PC-3 (cell line): ENCODE results near the gene TMSB4X. TPM values are rescaled to one million over a fixed set of nuclear protein-coding genes. Genes with fewer than 3 reads are reported as not detected.

Source experiments
- ATAC-seq: fragments of 200-7000 bp; cut with Tn5 transposase; 2 replicates; pipeline ENCODE4 v1.9.1; 2020; ENCODE audit warnings: mild to moderate bottlenecking, moderate library complexity
- BruUV-seq: library from RNA; stranded (reverse); fragments of 400-500 nt; replicated peaks from 2 replicates; lab custom pipeline; 2021; lab: Mats Ljungman, UMichigan
- CTCF ChIA-PET: fragments of 300-600 bp; sonication (Branson Sonifier 250); formaldehyde crosslinking; loops from one replicate; lab custom pipeline; 2022; ENCODE audit warnings: antibody characterized with exemption; lab: Charles Lee
- POLR2A ChIA-PET: fragments of 300-600 bp; sonication (Branson Sonifier 250); formaldehyde crosslinking; loops from one replicate; lab custom pipeline; 2022; ENCODE audit warnings: antibody characterized with exemption; ENCODE audit not compliant: unreplicated experiment; lab: Charles Lee
- DNase-seq: peaks from one replicate; pipeline ENCODE4 v3.0.0-alpha.2; 2015
- H2AFZ ChIP-seq: fragments of 300-600 bp; sonication (generic); 2 replicates; pipeline ENCODE4 v1.6.0; 2016; ENCODE audit warnings: antibody characterized with exemption, low read length
- H3F3A ChIP-seq: fragments of 300-600 bp; sonication (generic); one replicate; pipeline ENCODE4 v1.6.0; 2017; ENCODE audit warnings: antibody characterized with exemption, low read length, control low read depth, mild to moderate bottlenecking; ENCODE audit not compliant: unreplicated experiment
- H3K27ac ChIP-seq: fragments of 300-600 bp; sonication (generic); 2 replicates; pipeline ENCODE4 v1.5.1; 2016; ENCODE audit warnings: mild to moderate bottlenecking, low read length
- H3K27me3 ChIP-seq: fragments of 300-600 bp; sonication (generic); 2 replicates; pipeline ENCODE4 v1.6.1; 2016; ENCODE audit warnings: low read length, mixed read lengths
- H3K36me3 ChIP-seq: fragments of 300-600 bp; sonication (generic); 2 replicates; pipeline ENCODE4 v1.6.1; 2016; ENCODE audit warnings: low read depth, mixed run types, low read length, mixed read lengths
- H3K4me1 ChIP-seq: fragments of 300-600 bp; sonication (generic); 2 replicates; pipeline ENCODE4 v1.5.1; 2016; ENCODE audit warnings: low read length; ENCODE audit not compliant: insufficient read depth
- H3K4me2 ChIP-seq: fragments of 300-600 bp; sonication (generic); 2 replicates; pipeline ENCODE4 v1.6.0; 2016; ENCODE audit warnings: low read length
- H3K4me3 ChIP-seq: fragments of 300-600 bp; sonication (generic); 2 replicates; pipeline ENCODE4 v1.5.1; 2016; ENCODE audit warnings: mild to moderate bottlenecking, low read length, mixed read lengths
- H3K79me2 ChIP-seq: fragments of 300-600 bp; sonication (generic); 2 replicates; pipeline ENCODE4 v1.6.1; 2017; ENCODE audit warnings: low read length, mixed read lengths
- H3K9ac ChIP-seq: fragments of 300-600 bp; sonication (generic); 2 replicates; pipeline ENCODE4 v1.6.0; 2016; ENCODE audit warnings: mild to moderate bottlenecking, low read length
- H3K9me2 ChIP-seq: fragments of 300-600 bp; sonication (generic); replicated peaks from 2 replicates; pipeline ENCODE4 v1.6.1; 2016; ENCODE audit warnings: mixed run types, low read length, mixed read lengths
- H3K9me3 ChIP-seq: fragments of 300-600 bp; sonication (generic); 2 replicates; pipeline ENCODE4 v1.6.1; 2016; ENCODE audit warnings: low read length, mixed read lengths
- H4K20me1 ChIP-seq: fragments of 300-600 bp; sonication (generic); 2 replicates; pipeline ENCODE4 v1.6.1; 2016; ENCODE audit warnings: low read length, mixed read lengths
- EZH2 ChIP-seq: fragments of 300-600 bp; sonication (generic); IDR thresholded peaks from one replicate; pipeline ENCODE4 v1.6.1; 2017; ENCODE audit warnings: antibody characterized with exemption, mild to moderate bottlenecking, low read length; ENCODE audit not compliant: unreplicated experiment
- EZH2phosphoT487 ChIP-seq: fragments of 300-600 bp; sonication (generic); IDR thresholded peaks from 2 replicates; pipeline ENCODE4 v1.6.1; 2018; ENCODE audit warnings: mild to moderate bottlenecking, antibody characterized with exemption, low read length, borderline replicate concordance
- intact Hi-C: fragments of 100-400 bp; cut with micrococcal nuclease; formaldehyde crosslinking; loops from 2 replicates; pipeline ENCODE4 v1.9.0; 2023
- total RNA-seq: library from RNA; depleted of rRNA; stranded (reverse); fragments of >200 nt; gene quantifications from 2 replicates; pipeline ENCODE4 v1.2.3, GENCODE V29; 2014
- TF ChIP-seq, protein P1 (sequence below): fragments of 300-600 bp; sonication (generic); conservative IDR thresholded peaks from 2 replicates; pipeline ENCODE4 v1.5.1; 2017; ENCODE audit warnings: antibody characterized with exemption, low read depth, mild to moderate bottlenecking, low read length

Gene TMSB4X
- total RNA-seq, 1 experiment from 2014 or later, result 2,159 TPM

DNA sequence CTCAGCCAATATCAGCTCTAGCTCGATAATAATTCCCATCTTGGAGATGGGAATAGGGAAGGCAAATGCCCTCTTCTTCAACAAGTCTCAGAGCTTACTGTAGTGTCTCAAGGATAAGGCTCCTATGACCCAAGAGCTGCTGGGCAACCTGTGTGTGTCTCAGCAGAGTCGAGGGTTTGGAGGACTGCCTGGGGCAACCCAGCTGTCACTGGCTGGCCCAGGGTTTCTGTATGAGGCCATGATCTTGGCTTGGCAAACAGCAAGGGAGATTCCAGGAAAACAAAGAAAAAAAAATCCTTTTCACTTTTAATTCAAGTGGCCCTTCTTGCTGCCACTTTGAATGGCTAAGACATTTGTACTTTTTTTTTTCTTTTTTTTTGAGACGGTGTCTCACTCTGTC is 34.4 kb downstream of the TMSB4X start:
- POLR2A ChIA-PET, result no interaction called here
- Histone ChIP-seq H3K36me3 (no peaks in the 10 kb centered on the region), H3F3A (no peaks in the 10 kb centered on the region), H4K20me1 (no peaks in the 10 kb centered on the region), H3K79me2 (no peaks in the 10 kb centered on the region), H3K4me1 (peaks cover 63% of the 10 kb centered on the region), H3K4me3 (no peak overlapping the region), H3K9me2 (no peaks in the 10 kb centered on the region), H3K27me3 (no peaks in the 10 kb centered on the region), H3K9me3 (no peaks in the 10 kb centered on the region), H2AFZ (no peak overlapping the region), H3K9ac (no peak overlapping the region), H3K4me2 (no peak overlapping the region), H3K27ac (peak overlapping the region; percentile 97)
- TF ChIP-seq EZH2 (no peak), EZH2phosphoT487 (no peak)
- TF ChIP-seq, protein P1, sequence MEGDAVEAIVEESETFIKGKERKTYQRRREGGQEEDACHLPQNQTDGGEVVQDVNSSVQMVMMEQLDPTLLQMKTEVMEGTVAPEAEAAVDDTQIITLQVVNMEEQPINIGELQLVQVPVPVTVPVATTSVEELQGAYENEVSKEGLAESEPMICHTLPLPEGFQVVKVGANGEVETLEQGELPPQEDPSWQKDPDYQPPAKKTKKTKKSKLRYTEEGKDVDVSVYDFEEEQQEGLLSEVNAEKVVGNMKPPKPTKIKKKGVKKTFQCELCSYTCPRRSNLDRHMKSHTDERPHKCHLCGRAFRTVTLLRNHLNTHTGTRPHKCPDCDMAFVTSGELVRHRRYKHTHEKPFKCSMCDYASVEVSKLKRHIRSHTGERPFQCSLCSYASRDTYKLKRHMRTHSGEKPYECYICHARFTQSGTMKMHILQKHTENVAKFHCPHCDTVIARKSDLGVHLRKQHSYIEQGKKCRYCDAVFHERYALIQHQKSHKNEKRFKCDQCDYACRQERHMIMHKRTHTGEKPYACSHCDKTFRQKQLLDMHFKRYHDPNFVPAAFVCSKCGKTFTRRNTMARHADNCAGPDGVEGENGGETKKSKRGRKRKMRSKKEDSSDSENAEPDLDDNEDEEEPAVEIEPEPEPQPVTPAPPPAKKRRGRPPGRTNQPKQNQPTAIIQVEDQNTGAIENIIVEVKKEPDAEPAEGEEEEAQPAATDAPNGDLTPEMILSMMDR, result no peak
- BruUV-seq, result no TSS peak
- DNase-seq, result peak; percentile 30
- CTCF ChIA-PET, result no interaction called here
- no peak for ATAC-seq
- intact Hi-C loops, result loop anchor here (5.0 kb wide), 2 partner anchors 113 to 173 kb away; no protein-coding TSS in a partner anchor

DNA sequence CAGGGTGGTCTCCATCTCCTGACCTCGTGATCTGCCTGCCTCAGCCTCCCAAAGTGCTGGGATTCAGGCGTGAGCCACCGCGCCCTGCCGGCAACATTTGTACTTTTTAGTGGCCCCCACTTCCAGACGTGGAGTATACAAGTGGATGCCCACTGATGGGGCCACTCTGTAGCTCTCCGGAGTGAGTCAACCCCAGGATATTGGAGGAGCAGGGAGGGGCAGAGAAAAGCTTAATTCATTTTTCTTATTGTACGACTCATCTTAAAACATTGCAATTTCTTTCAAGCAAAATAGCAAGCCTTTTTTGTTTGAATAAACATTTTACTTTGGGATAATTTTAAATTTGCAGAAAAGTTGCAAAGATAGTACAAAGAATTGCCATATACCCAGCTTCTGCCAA is 34.9 kb downstream of the TMSB4X start:
- peak; percentile 40; the same call in 1 of the 2 replicates for ATAC-seq
- H4K20me1 ChIP-seq, result no peaks in the 10 kb centered on the region
- no peaks in the 10 kb centered on the region for H3K79me2 ChIP-seq
- H3K9ac ChIP-seq, result no peak overlapping the region
- ChIA-PET POLR2A (no interaction called here), CTCF (no interaction called here)
- intact Hi-C loops, result loop anchor here (5.0 kb wide), 2 partner anchors 112 to 172 kb away; no protein-coding TSS in a partner anchor
- 0 out of 2 replicates have a peak overlapping the region, but pooled peaks have one; percentile 18 for H3K4me2 ChIP-seq
- peak overlapping the region; percentile 30 for H3K27ac ChIP-seq
- H2AFZ ChIP-seq, result no peak overlapping the region
- H3K9me2 ChIP-seq, result no peaks in the 10 kb centered on the region
- H3K4me1 ChIP-seq, result peaks cover 67% of the 10 kb centered on the region
- TF ChIP-seq, protein P1, result no peak
- TF ChIP-seq EZH2phosphoT487, result no peak
- no peak for TF ChIP-seq EZH2
- H3K4me3 ChIP-seq, result no peak overlapping the region
- no peaks in the 10 kb centered on the region for H3K36me3 ChIP-seq
- H3F3A ChIP-seq, result no peaks in the 10 kb centered on the region
- H3K9me3 ChIP-seq, result no peaks in the 10 kb centered on the region
- no peaks in the 10 kb centered on the region for H3K27me3 ChIP-seq
- no TSS peak for BruUV-seq
- peak; percentile 42 for DNase-seq

DNA sequence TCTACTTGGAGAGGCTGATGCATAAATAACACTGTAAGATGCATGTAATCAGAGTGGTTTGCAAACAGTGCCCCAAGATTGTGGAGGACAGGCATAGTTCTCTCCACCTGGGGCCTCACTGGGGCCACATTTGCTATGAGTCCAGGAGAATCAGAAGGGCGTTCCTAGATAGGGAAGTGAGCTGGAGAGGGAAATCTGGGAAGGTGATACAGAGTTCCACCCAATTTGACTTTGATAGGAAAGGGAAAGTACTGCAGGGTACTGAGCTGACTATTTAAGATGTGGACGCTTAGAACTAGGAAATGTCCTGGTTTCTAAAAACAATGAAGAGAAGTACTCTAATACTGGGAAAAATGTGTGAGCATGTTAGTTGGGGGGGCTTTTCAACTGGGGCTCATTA is 35.6 kb downstream of the TMSB4X start:
- TF ChIP-seq, protein P1, result no peak
- TF ChIP-seq EZH2 (no peak), EZH2phosphoT487 (no peak)
- Histone ChIP-seq H2AFZ (no peak overlapping the region), H3K79me2 (no peaks in the 10 kb centered on the region), H3K27me3 (no peaks in the 10 kb centered on the region), H3K27ac (peak overlapping the region; percentile 30), H3F3A (no peaks in the 10 kb centered on the region), H3K9ac (no peak overlapping the region), H3K36me3 (no peaks in the 10 kb centered on the region), H3K4me1 (peaks cover 67% of the 10 kb centered on the region), H3K4me2 (no peak overlapping the region), H4K20me1 (no peaks in the 10 kb centered on the region), H3K4me3 (no peak overlapping the region), H3K9me2 (no peaks in the 10 kb centered on the region), H3K9me3 (no peaks in the 10 kb centered on the region)
- POLR2A ChIA-PET, result no interaction called here
- ATAC-seq (no peak), DNase-seq (no peak)
- no TSS peak for BruUV-seq
- CTCF ChIA-PET, result no interaction called here
- intact Hi-C loops, result no loop called here
